Endodermal cell (in vitro differentiated cells): Measurements from ENCODE around the gene CYGB. TPM values are rescaled to one million over a fixed set of nuclear protein-coding genes. Genes with fewer than 3 reads are reported as not detected.

Experiments
- DNase-seq: peaks from one replicate; pipeline ENCODE4 v3.0.0-alpha.2; 2017
- H3K27ac ChIP-seq: 2 replicates; pipeline ENCODE4 v1.5.1; 2013; ENCODE audit warnings: mild to moderate bottlenecking, low read depth, low read length, moderate library complexity
- H3K27me3 ChIP-seq: 2 replicates; pipeline ENCODE4 v1.6.1; 2013; ENCODE audit warnings: mild to moderate bottlenecking, low read length, moderate library complexity; ENCODE audit not compliant: insufficient read depth, control insufficient read depth, poor library complexity, severe bottlenecking
- H3K36me3 ChIP-seq: 2 replicates; pipeline ENCODE4 v1.7.0; 2013; ENCODE audit warnings: mild to moderate bottlenecking, low read length, moderate library complexity; ENCODE audit not compliant: control insufficient read depth, insufficient read depth
- H3K4me1 ChIP-seq: one replicate; pipeline ENCODE4 v1.7.0; 2013; ENCODE audit warnings: low read length; ENCODE audit not compliant: control insufficient read depth, insufficient read depth
- H3K4me3 ChIP-seq: 2 replicates; pipeline ENCODE4 v1.5.1; 2013; ENCODE audit warnings: mild to moderate bottlenecking, low read length, moderate library complexity
- H3K9ac ChIP-seq: 2 replicates; pipeline ENCODE4 v1.6.1; 2013; ENCODE audit warnings: mild to moderate bottlenecking, low read length, moderate library complexity; ENCODE audit not compliant: poor library complexity, severe bottlenecking; ENCODE audit errors: extremely low read depth
- H3K9me3 ChIP-seq: 2 replicates; pipeline ENCODE4 v1.6.1; 2013; ENCODE audit warnings: mild to moderate bottlenecking, low read length, moderate library complexity; ENCODE audit not compliant: control insufficient read depth
- H3K27ac Mint-ChIP-seq: 2 replicates; pipeline ENCODE4 v1.8.0; 2020; ENCODE audit warnings: mixed read lengths
- H3K27me3 Mint-ChIP-seq: 2 replicates; pipeline ENCODE4 v1.8.0; 2021; ENCODE audit warnings: mild to moderate bottlenecking, mixed read lengths; ENCODE audit not compliant: insufficient read depth
- H3K36me3 Mint-ChIP-seq: 2 replicates; pipeline ENCODE4 v1.8.0; 2020; ENCODE audit warnings: low read depth, mixed read lengths
- H3K4me1 Mint-ChIP-seq: 2 replicates; pipeline ENCODE4 v1.8.0; 2020; ENCODE audit warnings: mixed read lengths
- H3K4me3 Mint-ChIP-seq: 2 replicates; pipeline ENCODE4 v1.8.0; 2020; ENCODE audit warnings: mild to moderate bottlenecking, moderate library complexity, mixed read lengths
- H3K9me3 Mint-ChIP-seq: 2 replicates; pipeline ENCODE4 v1.8.0; 2020; ENCODE audit warnings: mild to moderate bottlenecking, mixed read lengths
- WGBS, 2 experiments: methylation state at CpG; one replicate each; pipeline versions ENCODE4 v1.1.5 to v1.1.7; 2013; ENCODE audit warnings: missing lambda C conversion rate in 2 of 2, mixed read lengths in 1 of 2; ENCODE audit not compliant: insufficient coverage in 1 of 2, insufficient read length in 1 of 2; 5-methylcytosine and 5-hydroxymethylcytosine counted together
- total RNA-seq, 2 donors: library from RNA; stranded (reverse); fragmentation: NEBNext Ultra II Directional in 1 of 2; extraction: Animal tissue kit (Norgen Biotek cat#: 25700) in 1 of 2; gene quantifications; 2 replicates in 1 of 2; 3 replicates in 1 of 2; pipeline ENCODE4 v1.2.1, GENCODE V29; 2021
- TF ChIP-seq, protein P1 (sequence below): fragments of 200-600 bp; sonication (generic); conservative IDR thresholded peaks from 2 replicates; pipeline ENCODE4 v1.5.0; 2021; ENCODE audit warnings: antibody characterized with exemption, mild to moderate bottlenecking

Gene CYGB
- total RNA-seq, 2 donors from 2014 or later: 2.0 to 3.4 TPM

GRCh38 chr17:76500074-76500746 lies 37.3 kb downstream of the CYGB start:
- peak overlapping the region; percentile 59 for H3K9ac ChIP-seq

GRCh38 chr17:76499267-76499667 lies 38.2 kb downstream of the CYGB start:
- H3K4me1 ChIP-seq: no peaks in the 10 kb centered on the region
- no peak overlapping the region for H3K27ac ChIP-seq
- no peaks in the 10 kb centered on the region for H3K9me3 Mint-ChIP-seq
- H3K4me1 Mint-ChIP-seq: peaks cover 45% of the 10 kb centered on the region
- H3K27me3 ChIP-seq: no peaks in the 10 kb centered on the region
- H3K4me3 Mint-ChIP-seq: no peak overlapping the region
- H3K9me3 ChIP-seq: no peaks in the 10 kb centered on the region
- no peaks in the 10 kb centered on the region for H3K36me3 Mint-ChIP-seq
- no peak for DNase-seq
- TF ChIP-seq, protein P1, sequence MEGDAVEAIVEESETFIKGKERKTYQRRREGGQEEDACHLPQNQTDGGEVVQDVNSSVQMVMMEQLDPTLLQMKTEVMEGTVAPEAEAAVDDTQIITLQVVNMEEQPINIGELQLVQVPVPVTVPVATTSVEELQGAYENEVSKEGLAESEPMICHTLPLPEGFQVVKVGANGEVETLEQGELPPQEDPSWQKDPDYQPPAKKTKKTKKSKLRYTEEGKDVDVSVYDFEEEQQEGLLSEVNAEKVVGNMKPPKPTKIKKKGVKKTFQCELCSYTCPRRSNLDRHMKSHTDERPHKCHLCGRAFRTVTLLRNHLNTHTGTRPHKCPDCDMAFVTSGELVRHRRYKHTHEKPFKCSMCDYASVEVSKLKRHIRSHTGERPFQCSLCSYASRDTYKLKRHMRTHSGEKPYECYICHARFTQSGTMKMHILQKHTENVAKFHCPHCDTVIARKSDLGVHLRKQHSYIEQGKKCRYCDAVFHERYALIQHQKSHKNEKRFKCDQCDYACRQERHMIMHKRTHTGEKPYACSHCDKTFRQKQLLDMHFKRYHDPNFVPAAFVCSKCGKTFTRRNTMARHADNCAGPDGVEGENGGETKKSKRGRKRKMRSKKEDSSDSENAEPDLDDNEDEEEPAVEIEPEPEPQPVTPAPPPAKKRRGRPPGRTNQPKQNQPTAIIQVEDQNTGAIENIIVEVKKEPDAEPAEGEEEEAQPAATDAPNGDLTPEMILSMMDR: no peak
- H3K27ac Mint-ChIP-seq: no peak overlapping the region
- no peak overlapping the region for H3K9ac ChIP-seq
- no peaks in the 10 kb centered on the region for H3K36me3 ChIP-seq
- 81% methylated on average over 5 of the region's 5 CpGs; no CpG with 5 or more reads in 1 of the 2 experiments for WGBS, 2 experiments
- H3K4me3 ChIP-seq: no peak overlapping the region
- H3K27me3 Mint-ChIP-seq: no peaks in the 10 kb centered on the region

More at GRCh38 chr17:76500074-76500746, 37.3 kb downstream of the CYGB start:
- DNase-seq: no peak
- H3K36me3 Mint-ChIP-seq: no peaks in the 10 kb centered on the region
- no peak overlapping the region for H3K27ac Mint-ChIP-seq
- WGBS, 2 experiments: 53 to 76% methylated on average over 6 to 17 of the region's 17 CpGs
- peak overlapping the region; percentile 78 for H3K4me3 Mint-ChIP-seq
- no peaks in the 10 kb centered on the region for H3K27me3 ChIP-seq
- no peaks in the 10 kb centered on the region for H3K27me3 Mint-ChIP-seq
- TF ChIP-seq, protein P1: no peak
- H3K4me3 ChIP-seq: peak overlapping the region; percentile 90
- no peaks in the 10 kb centered on the region for H3K9me3 Mint-ChIP-seq
- no peaks in the 10 kb centered on the region for H3K4me1 ChIP-seq
- H3K27ac ChIP-seq: no peak overlapping the region
- peaks cover 45% of the 10 kb centered on the region for H3K4me1 Mint-ChIP-seq
- H3K36me3 ChIP-seq: no peaks in the 10 kb centered on the region
- no peaks in the 10 kb centered on the region for H3K9me3 ChIP-seq

DNA sequence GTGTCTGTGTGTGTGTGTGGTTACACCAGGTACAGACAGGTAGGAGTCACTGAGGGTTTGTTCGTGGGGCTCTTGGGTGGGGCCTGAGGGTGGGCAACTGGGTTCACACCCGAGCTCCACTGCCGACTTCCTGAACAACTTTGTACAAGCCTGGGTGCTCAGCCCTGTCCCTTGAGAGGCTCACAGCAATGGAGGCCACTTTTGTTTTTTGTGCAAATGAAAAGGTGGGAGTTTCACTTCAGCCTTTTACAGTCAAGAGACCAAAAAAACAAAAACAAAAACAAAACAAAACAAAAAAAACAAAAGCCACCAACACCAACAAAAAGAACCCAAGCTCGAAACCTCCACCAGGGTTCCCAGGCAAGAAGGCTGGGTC lies 38.6 kb downstream of the CYGB start:
- H3K27ac ChIP-seq: no peak overlapping the region

More for the DNA sequence above, 38.6 kb downstream of the CYGB start:
- H3K27ac Mint-ChIP-seq: no peak overlapping the region
- no peaks in the 10 kb centered on the region for H3K27me3 Mint-ChIP-seq
- no peaks in the 10 kb centered on the region for H3K9me3 Mint-ChIP-seq
- peaks cover 45% of the 10 kb centered on the region for H3K4me1 Mint-ChIP-seq
- 89% methylated on average over 4 of the region's 4 CpGs; no CpG with 5 or more reads in 1 of the 2 experiments for WGBS, 2 experiments
- TF ChIP-seq, protein P1: no peak
- H3K4me3 Mint-ChIP-seq: peak overlapping the region; percentile 16
- H3K9ac ChIP-seq: no peak overlapping the region
- no peaks in the 10 kb centered on the region for H3K36me3 ChIP-seq
- no peaks in the 10 kb centered on the region for H3K4me1 ChIP-seq
- H3K4me3 ChIP-seq: no peak overlapping the region
- H3K27me3 ChIP-seq: no peaks in the 10 kb centered on the region
- no peaks in the 10 kb centered on the region for H3K9me3 ChIP-seq
- DNase-seq: no peak
- H3K36me3 Mint-ChIP-seq: no peaks in the 10 kb centered on the region
